Measurements from ENCODE around the gene PCOLCE2. TPM values are rescaled to one million over a fixed set of nuclear protein-coding genes. Genes with fewer than 3 reads are reported as not detected.

Gene PCOLCE2
- polyA plus RNA-seq (1.7 to 2.4 TPM (median 2.4 TPM) in 3 replicates), polyA minus RNA-seq (1.5 to 3.1 TPM in 2 of 3 replicates, not detected in the other)
- 1.6 TPM for polyA plus RNA-seq (2011; ENCODE audit: low read depth)
- 1.2 and 1.4 TPM in 2 replicates for polyA plus RNA-seq (2011; cell fraction: cytosol; rRNA removed)
- 2.6 and 2.9 TPM in 2 replicates for polyA plus RNA-seq (2011; cell fraction: nucleus; rRNA removed)
- 1.6 and 1.8 TPM in 2 replicates for polyA plus RNA-seq (2012; ENCODE audit: low replicate concordance)
- polyA minus RNA-seq (2011; cell fraction: cytosol; rRNA and poly(A)+ RNA removed): not detected
- 1.4 and 6.7 TPM in 2 replicates for polyA minus RNA-seq (2011; cell fraction: nucleus; rRNA and poly(A)+ RNA removed)

GRCh38 chr3:142888481-142889211, at the start of gene PCOLCE2:
PCOLCE2 (minus strand) TSS chr3:142889083; CDS start chr3:142888896, 187 bp downstream.
- DNase-seq (ENCODE audit: low read depth, low spot score): no peak
- H3K27me3 ChIP-seq (ENCODE audit: control insufficient read depth, extremely low read depth, insufficient read depth, low read length): peaks cover 6% of the 10 kb centered on the region

DNA sequence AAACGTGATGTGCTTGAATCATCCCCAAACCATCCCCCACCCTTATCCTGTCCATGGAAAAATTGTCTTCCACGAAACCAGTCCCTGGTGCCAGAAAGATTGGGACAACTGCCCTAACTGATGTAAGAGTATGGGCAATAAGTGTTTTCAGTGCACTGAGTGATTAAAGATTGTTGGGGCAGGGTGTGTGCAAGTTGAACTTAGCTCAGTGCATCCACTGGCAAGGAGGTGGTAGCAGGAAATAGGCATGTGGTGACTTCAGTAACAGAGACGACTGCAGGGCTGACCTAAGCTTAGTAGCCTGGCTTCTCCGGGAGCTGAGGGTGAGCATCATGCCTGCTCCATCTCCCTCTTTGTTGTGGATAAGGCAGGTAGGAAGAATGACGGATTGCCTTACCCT, 47.1 kb upstream of the PCOLCE2 start:
- H3K36me3 ChIP-seq (ENCODE audit: control insufficient read depth in 2 of 2, extremely low read depth in 1 of 2, insufficient read depth in 2 of 2, low read length in 2 of 2): no peaks in the 10 kb centered on the region
- H3K27me3 ChIP-seq (ENCODE audit: control insufficient read depth, extremely low read depth, insufficient read depth, low read length): no peaks in the 10 kb centered on the region
- H3K4me3 ChIP-seq (ENCODE audit: control insufficient read depth in 2 of 3, extremely low read depth in 1 of 3, insufficient read depth in 2 of 3, low read depth in 1 of 3, low read length in 3 of 3): no peak overlapping the region
- no peaks in the 10 kb centered on the region for H3K9me1 ChIP-seq (ENCODE audit: control insufficient read depth, extremely low read depth, insufficient read depth, low read length)
- H2AFZ ChIP-seq (ENCODE audit: control insufficient read depth, low read length): no peak overlapping the region
- no peaks in the 10 kb centered on the region for H4K20me1 ChIP-seq (ENCODE audit: control insufficient read depth, extremely low read depth, insufficient read depth, low read length)
- no peaks in the 10 kb centered on the region for H3K79me2 ChIP-seq (ENCODE audit: control insufficient read depth, insufficient read depth, low read length)
- no peaks in the 10 kb centered on the region for H3K4me1 ChIP-seq (ENCODE audit: control insufficient read depth, extremely low read depth, insufficient read depth, low read length)
- TF ChIP-seq, protein P1, sequence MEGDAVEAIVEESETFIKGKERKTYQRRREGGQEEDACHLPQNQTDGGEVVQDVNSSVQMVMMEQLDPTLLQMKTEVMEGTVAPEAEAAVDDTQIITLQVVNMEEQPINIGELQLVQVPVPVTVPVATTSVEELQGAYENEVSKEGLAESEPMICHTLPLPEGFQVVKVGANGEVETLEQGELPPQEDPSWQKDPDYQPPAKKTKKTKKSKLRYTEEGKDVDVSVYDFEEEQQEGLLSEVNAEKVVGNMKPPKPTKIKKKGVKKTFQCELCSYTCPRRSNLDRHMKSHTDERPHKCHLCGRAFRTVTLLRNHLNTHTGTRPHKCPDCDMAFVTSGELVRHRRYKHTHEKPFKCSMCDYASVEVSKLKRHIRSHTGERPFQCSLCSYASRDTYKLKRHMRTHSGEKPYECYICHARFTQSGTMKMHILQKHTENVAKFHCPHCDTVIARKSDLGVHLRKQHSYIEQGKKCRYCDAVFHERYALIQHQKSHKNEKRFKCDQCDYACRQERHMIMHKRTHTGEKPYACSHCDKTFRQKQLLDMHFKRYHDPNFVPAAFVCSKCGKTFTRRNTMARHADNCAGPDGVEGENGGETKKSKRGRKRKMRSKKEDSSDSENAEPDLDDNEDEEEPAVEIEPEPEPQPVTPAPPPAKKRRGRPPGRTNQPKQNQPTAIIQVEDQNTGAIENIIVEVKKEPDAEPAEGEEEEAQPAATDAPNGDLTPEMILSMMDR (optimal IDR thresholded peaks at IDR 0.05 in 1 of 3, IDR thresholded peaks at IDR 0.05 in 1 of 3, conservative IDR thresholded peaks at IDR 0.05 in 1 of 3; ENCODE audit: extremely low read depth in 1 of 3, insufficient read depth in 2 of 3, low read length in 3 of 3): no peak
- TF ChIP-seq EZH2 (IDR thresholded peaks at IDR 0.05; ENCODE audit: low read length): no peak
- H3K27ac ChIP-seq (ENCODE audit: control insufficient read depth, insufficient read depth, low read length): no peak overlapping the region
- H3K4me2 ChIP-seq (ENCODE audit: control insufficient read depth, extremely low read depth, insufficient read depth, low read depth, low read length): no peak overlapping the region
- FAIRE-seq: no peak
- no peaks in the 10 kb centered on the region for H3K9me3 ChIP-seq (ENCODE audit: control insufficient read depth, low read depth, low read length)
- no peak for DNase-seq (ENCODE audit: low read depth, low spot score)
- H3K9ac ChIP-seq (ENCODE audit: control insufficient read depth, extremely low read depth, insufficient read depth, low read length): no peak overlapping the region
- dilution Hi-C loops (cut with MboI; ENCODE audit: extremely low pct_ligation_motif_present, low sequenced_read_pairs): no loop called here

More at GRCh38 chr3:142888481-142889211, at the start of gene PCOLCE2:
- H3K27ac ChIP-seq (ENCODE audit: control insufficient read depth, insufficient read depth, low read length): no peak within 1 kb of the TSS
- no peaks in the 10 kb centered on the region for H3K79me2 ChIP-seq (ENCODE audit: control insufficient read depth, insufficient read depth, low read length)
- peak within 1 kb of the TSS; percentile 57 for H3K9ac ChIP-seq (ENCODE audit: control insufficient read depth, extremely low read depth, insufficient read depth, low read length)
- no peaks in the 10 kb centered on the region for H3K9me1 ChIP-seq (ENCODE audit: control insufficient read depth, extremely low read depth, insufficient read depth, low read length)
- no peaks in the 10 kb centered on the region for H4K20me1 ChIP-seq (ENCODE audit: control insufficient read depth, extremely low read depth, insufficient read depth, low read length)
- dilution Hi-C loops (cut with MboI; ENCODE audit: extremely low pct_ligation_motif_present, low sequenced_read_pairs): no loop called here
- no peaks in the 10 kb centered on the region for H3K36me3 ChIP-seq (ENCODE audit: control insufficient read depth in 2 of 2, extremely low read depth in 1 of 2, insufficient read depth in 2 of 2, low read length in 2 of 2)
- H3K4me1 ChIP-seq (ENCODE audit: control insufficient read depth, extremely low read depth, insufficient read depth, low read length): peaks cover 11% of the 10 kb centered on the region
- no peaks in the 10 kb centered on the region for H3K9me3 ChIP-seq (ENCODE audit: control insufficient read depth, low read depth, low read length)
- FAIRE-seq: no peak
- peak within 1 kb of the TSS; percentile 44 to 69 (median 63) for H3K4me3 ChIP-seq (ENCODE audit: control insufficient read depth in 2 of 3, extremely low read depth in 1 of 3, insufficient read depth in 2 of 3, low read depth in 1 of 3, low read length in 3 of 3)
- peak within 1 kb of the TSS; percentile 85 for H3K4me2 ChIP-seq (ENCODE audit: control insufficient read depth, extremely low read depth, insufficient read depth, low read depth, low read length)
- TF ChIP-seq, protein P1 (optimal IDR thresholded peaks at IDR 0.05 in 1 of 3, IDR thresholded peaks at IDR 0.05 in 1 of 3, conservative IDR thresholded peaks at IDR 0.05 in 1 of 3; ENCODE audit: extremely low read depth in 1 of 3, insufficient read depth in 2 of 3, low read length in 3 of 3): no peak
- no peak for TF ChIP-seq EZH2 (IDR thresholded peaks at IDR 0.05; ENCODE audit: low read length)
- H2AFZ ChIP-seq (ENCODE audit: control insufficient read depth, low read length): peak within 1 kb of the TSS; percentile 75
